Ammon's horn (tissue), 1 donor: Measurements from ENCODE around the gene HDAC10.

ENCODE experiments used
- DNase-seq: peaks from one replicate; pipeline ENCODE4 v3.0.0-alpha.2; 2016; ENCODE audit warnings: low spot score

HDAC10 gene

GRCh38 chr22:50201191-50202129 lies 49.6 kb downstream of the HDAC10 start:
- no peak for DNase-seq

GRCh38 chr22:50200461-50201190 lies 50.4 kb downstream of the HDAC10 start, which contains the start of gene SELENOO:
Gene SELENOO, plus strand, starts transcription at chr22:50201011. Its CDS starts 26 bp downstream, at chr22:50201037.
- DNase-seq: peak; percentile 95

GRCh38 chr22:50199829-50200460 lies 51.1 kb downstream of the HDAC10 start:
- DNase-seq: no peak

GRCh38 chr22:50199251-50199721 lies 51.8 kb downstream of the HDAC10 start:
- no peak for DNase-seq

- DNase-seq: no peak
Measured at GRCh38 chr22:50198624-50199017, 52.4 kb downstream of the HDAC10 start.

- no peak for DNase-seq
Measured at GRCh38 chr22:50197856-50198623, 53.0 kb downstream of the HDAC10 start.

GRCh38 chr22:50197000-50197800 lies 53.9 kb downstream of the HDAC10 start:
- DNase-seq: no peak

- no peak for DNase-seq
Measured at GRCh38 chr22:50196256-50196655, 54.8 kb downstream of the HDAC10 start.
